Loucy (cell line): ENCODE measurements around the gene LRRC4B.

Experiments
- H2AFZ ChIP-seq: fragments of 200-600 bp; sonication (generic); 2 replicates; pipeline ENCODE4 v1.6.0; 2016; ENCODE audit warnings: antibody characterized with exemption, mild to moderate bottlenecking, low read length, moderate library complexity
- H3F3A ChIP-seq: fragments of 200-600 bp; 2 replicates; pipeline ENCODE4 v1.6.0; 2016; ENCODE audit warnings: antibody characterized with exemption, low read depth, mild to moderate bottlenecking
- H3K27me3 ChIP-seq: fragments of 200-600 bp; sonication (generic); 2 replicates; pipeline ENCODE4 v1.6.1; 2014; ENCODE audit warnings: low read length, mild to moderate bottlenecking; ENCODE audit not compliant: insufficient read depth, poor library complexity, severe bottlenecking
- H3K36me3 ChIP-seq: fragments of 200-600 bp; sonication (generic); 2 replicates; pipeline ENCODE4 v1.6.1; 2016; ENCODE audit warnings: low read length; ENCODE audit not compliant: insufficient read depth
- H3K4me1 ChIP-seq: fragments of 200-600 bp; sonication (generic); 2 replicates; pipeline ENCODE4 v1.5.1; 2014; ENCODE audit warnings: low read length, mild to moderate bottlenecking; ENCODE audit not compliant: insufficient read depth, poor library complexity, severe bottlenecking
- H3K4me2 ChIP-seq: fragments of 200-600 bp; sonication (generic); 2 replicates; pipeline ENCODE4 v1.6.0; 2014; ENCODE audit warnings: antibody characterized with exemption, low read length, low read depth, mild to moderate bottlenecking; ENCODE audit not compliant: poor library complexity, severe bottlenecking
- H3K4me3 ChIP-seq: fragments of 200-600 bp; sonication (generic); 2 replicates; pipeline ENCODE4 v1.5.1; 2014; ENCODE audit warnings: low read length, mild to moderate bottlenecking, mixed read lengths; ENCODE audit not compliant: poor library complexity, severe bottlenecking
- H3K79me2 ChIP-seq: fragments of 200-600 bp; sonication (generic); 2 replicates; pipeline ENCODE4 v1.6.1; 2014; ENCODE audit warnings: low read length; ENCODE audit not compliant: insufficient read depth
- H3K9ac ChIP-seq: fragments of 200-600 bp; sonication (generic); 2 replicates; pipeline ENCODE4 v1.6.0; 2014; ENCODE audit warnings: mild to moderate bottlenecking, low read depth, low read length, moderate library complexity; ENCODE audit not compliant: poor library complexity, severe bottlenecking
- H3K9me2 ChIP-seq: fragments of 200-600 bp; sonication (generic); replicated peaks from 2 replicates; pipeline ENCODE4 v1.6.1; 2016; ENCODE audit warnings: low read depth, low read length, mixed read lengths
- H3K9me3 ChIP-seq: fragments of 200-600 bp; sonication (generic); 2 replicates; pipeline ENCODE4 v1.6.1; 2014; ENCODE audit warnings: mild to moderate bottlenecking, antibody characterized with exemption, low read length, low read depth; ENCODE audit not compliant: insufficient read depth
- H4K20me1 ChIP-seq: fragments of 200-600 bp; sonication (generic); 2 replicates; pipeline ENCODE4 v1.6.0; 2014; ENCODE audit warnings: antibody characterized with exemption, low read length, mild to moderate bottlenecking; ENCODE audit not compliant: insufficient read depth, poor library complexity, severe bottlenecking
- CTCF ChIP-seq: fragments of 200-600 bp; sonication (generic); conservative IDR thresholded peaks from 2 replicates; pipeline ENCODE4 v1.5.1; 2014; ENCODE audit warnings: mild to moderate bottlenecking, antibody characterized with exemption, low read length
- EZH2phosphoT487 ChIP-seq: fragments of 200-600 bp; IDR thresholded peaks from 2 replicates; pipeline ENCODE4 v1.6.1; 2018; ENCODE audit warnings: antibody characterized with exemption, mild to moderate bottlenecking, moderate library complexity, borderline replicate concordance

The LRRC4B gene

GRCh38 chr19:50570997-50571396 is 2.8 kb upstream of the LRRC4B start:
- no peaks in the 10 kb centered on the region for H3F3A ChIP-seq
- no peak overlapping the region for H2AFZ ChIP-seq
- no peak overlapping the region for H3K4me2 ChIP-seq
- H3K36me3 ChIP-seq, result no peaks in the 10 kb centered on the region
- no peak overlapping the region for H3K4me3 ChIP-seq
- H3K9me3 ChIP-seq, result no peaks in the 10 kb centered on the region
- H3K9me2 ChIP-seq, result no peaks in the 10 kb centered on the region
- no peaks in the 10 kb centered on the region for H3K79me2 ChIP-seq
- no peaks in the 10 kb centered on the region for H3K4me1 ChIP-seq
- H4K20me1 ChIP-seq, result no peaks in the 10 kb centered on the region
- TF ChIP-seq EZH2phosphoT487, result no peak
- no peak for TF ChIP-seq CTCF
- no peaks in the 10 kb centered on the region for H3K27me3 ChIP-seq
- no peak overlapping the region for H3K9ac ChIP-seq

DNA sequence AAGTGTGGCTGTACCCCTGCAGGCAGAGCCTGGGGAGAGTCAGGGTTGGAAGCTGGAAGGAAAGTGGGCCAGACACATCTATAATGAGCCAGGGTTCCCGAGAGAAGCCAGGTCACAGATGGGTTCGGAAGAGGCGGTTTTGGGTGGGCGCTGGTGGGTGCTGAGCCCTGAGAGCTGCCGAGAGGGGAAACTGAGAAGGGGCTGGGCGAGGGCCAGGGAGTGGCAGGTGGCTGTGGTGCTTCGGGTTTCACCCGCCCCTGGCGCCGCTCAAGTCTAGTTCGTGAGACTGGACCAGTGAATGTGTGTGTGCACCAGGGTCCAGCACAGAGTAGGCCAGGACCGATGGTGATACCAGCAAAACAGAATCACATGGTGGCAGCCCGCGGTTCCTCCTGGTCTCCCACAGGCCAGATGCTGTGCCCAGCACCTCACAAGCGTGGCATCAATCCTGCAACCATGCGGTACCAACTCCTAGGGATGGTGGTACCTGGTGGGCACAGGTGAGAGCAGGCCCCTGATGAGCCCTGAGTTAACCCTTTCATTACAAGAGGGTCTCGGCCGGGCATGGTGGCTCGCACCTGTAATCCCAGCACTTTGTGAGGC is 1.8 kb upstream of the LRRC4B start:
- Histone ChIP-seq H3K36me3 (no peaks in the 10 kb centered on the region), H3K9ac (no peak overlapping the region), H3F3A (no peaks in the 10 kb centered on the region), H2AFZ (no peak overlapping the region), H3K9me2 (no peaks in the 10 kb centered on the region), H3K4me1 (no peaks in the 10 kb centered on the region), H3K4me3 (no peak overlapping the region), H4K20me1 (no peaks in the 10 kb centered on the region), H3K79me2 (no peaks in the 10 kb centered on the region), H3K9me3 (no peaks in the 10 kb centered on the region), H3K4me2 (no peak overlapping the region), H3K27me3 (no peaks in the 10 kb centered on the region)
- TF ChIP-seq EZH2phosphoT487, result no peak
- no peak for TF ChIP-seq CTCF

- H2AFZ ChIP-seq, result no peak overlapping the region
These were observed 778 bp upstream of the LRRC4B start for GRCh38 chr19:50568728-50569698.

More at GRCh38 chr19:50568728-50569698, 778 bp upstream of the LRRC4B start:
- Histone ChIP-seq H4K20me1 (no peaks in the 10 kb centered on the region), H3K9me3 (no peaks in the 10 kb centered on the region), H3K79me2 (no peaks in the 10 kb centered on the region), H3K27me3 (no peaks in the 10 kb centered on the region), H3K36me3 (no peaks in the 10 kb centered on the region), H3K4me3 (no peak overlapping the region), H3K9ac (no peak overlapping the region), H3K4me2 (no peak overlapping the region), H3K4me1 (no peaks in the 10 kb centered on the region), H3K9me2 (no peaks in the 10 kb centered on the region), H3F3A (no peaks in the 10 kb centered on the region)
- no peak for TF ChIP-seq EZH2phosphoT487
- no peak for TF ChIP-seq CTCF
